Measurements from ENCODE around the gene ETAA1.

Gene ETAA1

GRCh38 chr2:67446491-67446911 is 49.4 kb downstream of the ETAA1 start (continued):
- TF ChIP-seq ZNF843 (tag by site-specific recombination; IDR thresholded peaks at IDR 0.05), result peak; percentile 38; the same call in 1 of the 2 replicates
- 0 out of 2 replicates have a peak, but pooled peaks have one; percentile 24 for TF ChIP-seq ZNF639 (tag by site-specific recombination; IDR thresholded peaks at IDR 0.05)
- no peak for TF ChIP-seq ZNF302 (tag by site-specific recombination; IDR thresholded peaks at IDR 0.05; ENCODE audit: low read depth)
- peak; percentile 50; the same call in 1 of the 2 replicates for TF ChIP-seq OSR2 (tag by site-specific recombination; IDR thresholded peaks at IDR 0.05)
- no peak for TF ChIP-seq ZNF692 (tag by site-specific recombination; IDR thresholded peaks at IDR 0.05)
- TF ChIP-seq ZNF366 (tag by site-specific recombination; conservative IDR thresholded peaks at IDR 0.05), result peak; percentile 74
- TF ChIP-seq KLF16 (tag by site-specific recombination; IDR thresholded peaks at IDR 0.05), result peak; percentile 14; the same call in 1 of the 2 replicates
- peak; percentile 48; the same call in 1 of the 2 replicates for TF ChIP-seq ZBTB17 (tag by site-specific recombination; IDR thresholded peaks at IDR 0.05)
- TF ChIP-seq PRDM6 (tag by site-specific recombination; IDR thresholded peaks at IDR 0.05), result peak; percentile 94

GRCh38 chr2:67448648-67449047 is 51.5 kb downstream of the ETAA1 start:
- CTCF ChIA-PET, result interaction anchor here (0.7 kb wide), 1 partner anchor 17 kb away, joined by 3 read pairs; no protein-coding TSS in a partner anchor
- Histone ChIP-seq H3K4me3 (ENCODE audit: low read depth, low read length) (no peak overlapping the region), H3K27ac (ENCODE audit: extremely low read depth, low read depth, low read length) (no peak overlapping the region), H3K36me3 (ENCODE audit: control insufficient read depth in 2 of 2, insufficient read depth in 1 of 2, low read length in 2 of 2) (no peaks in the 10 kb centered on the region), H3K4me1 (ENCODE audit: control insufficient read depth, insufficient read depth, low read length) (peaks cover 16% of the 10 kb centered on the region), H3K9me3 (ENCODE audit: control insufficient read depth, insufficient read depth, low read depth, low read length) (no peaks in the 10 kb centered on the region)
- POLR2A ChIA-PET, result no interaction called here
- TF ChIP-seq ZNF621 (tag by site-specific recombination; IDR thresholded peaks at IDR 0.05) (no peak), IKZF3 (tag by site-specific recombination; IDR thresholded peaks at IDR 0.05) (no peak), ZNF19 (tag by site-specific recombination; IDR thresholded peaks at IDR 0.05; ENCODE audit: low read depth) (no peak), GLI2 (tag by site-specific recombination; IDR thresholded peaks at IDR 0.05; ENCODE audit: borderline replicate concordance, low read depth) (no peak), SCRT2 (tag by site-specific recombination; IDR thresholded peaks at IDR 0.05) (no peak), ZNF548 (tag by site-specific recombination; IDR thresholded peaks at IDR 0.05) (no peak), AEBP2 (tag by site-specific recombination; IDR thresholded peaks at IDR 0.05; ENCODE audit: borderline replicate concordance) (no peak), ZBTB10 (tag by site-specific recombination; IDR thresholded peaks at IDR 0.05) (no peak), ZNF18 (tag by site-specific recombination; IDR thresholded peaks at IDR 0.05) (no peak), ZNF214 (tag by site-specific recombination; IDR thresholded peaks at IDR 0.05; ENCODE audit: borderline replicate concordance) (no peak), ZNF518A (tag by site-specific recombination; conservative IDR thresholded peaks at IDR 0.05; ENCODE audit: low read depth) (no peak), ZNF433 (tag by site-specific recombination; IDR thresholded peaks at IDR 0.05; ENCODE audit: low read depth) (no peak)

Data from HEK293 (cell line).